ENCODE results near the gene QARS1.

Gene QARS1

GRCh38 chr3:49140080-49140479, 35.5 kb upstream of the QARS1 start:
- H3K4me1 ChIP-seq, result peaks cover 2% of the 10 kb centered on the region
- no peak overlapping the region for H3K9ac ChIP-seq
- peaks cover 3% of the 10 kb centered on the region for H3K9me3 ChIP-seq (ENCODE audit: control insufficient read depth, low read length)
- H3K27ac ChIP-seq, result no peak overlapping the region
- H3K27me3 ChIP-seq (ENCODE audit: control insufficient read depth, insufficient read depth, low read length), result no peaks in the 10 kb centered on the region
- no peak overlapping the region for H3K4me3 ChIP-seq (ENCODE audit: low read depth, low read length)
- H2AFZ ChIP-seq, result no peak overlapping the region
- H3K79me2 ChIP-seq, result no peaks in the 10 kb centered on the region
- H3K36me3 ChIP-seq (ENCODE audit: control insufficient read depth, insufficient read depth, low read length), result no peaks in the 10 kb centered on the region
- no peak overlapping the region for H3K4me2 ChIP-seq (ENCODE audit: low read length)
- no peak for TF ChIP-seq CTCF (IDR thresholded peaks at IDR 0.05)

- Histone ChIP-seq H3K79me2 (peaks cover 21% of the 10 kb centered on the region), H3K9ac (no peak overlapping the region)
- TF ChIP-seq CTCF (IDR thresholded peaks at IDR 0.05), result no peak
These were observed 30.9 kb upstream of the QARS1 start for GRCh38 chr3:49135499-49135898.

GRCh38 chr3:49134471-49135265, 30.1 kb upstream of the QARS1 start:
- Histone ChIP-seq H2AFZ (peak overlapping the region; percentile 96), H3K9me3 (ENCODE audit: control insufficient read depth, low read length) (no peaks in the 10 kb centered on the region), H3K4me2 (ENCODE audit: low read length) (peak overlapping the region; percentile 12), H3K36me3 (ENCODE audit: control insufficient read depth, insufficient read depth, low read length) (no peaks in the 10 kb centered on the region), H3K4me1 (peaks cover 15% of the 10 kb centered on the region), H3K27ac (peak overlapping the region; percentile 90), H3K4me3 (ENCODE audit: low read depth, low read length) (no peak overlapping the region), H3K9ac (no peak overlapping the region), H3K79me2 (peaks cover 24% of the 10 kb centered on the region), H3K27me3 (ENCODE audit: control insufficient read depth, insufficient read depth, low read length) (no peaks in the 10 kb centered on the region)
- TF ChIP-seq CTCF (IDR thresholded peaks at IDR 0.05), result peak; percentile 22

More at GRCh38 chr3:49135499-49135898, 30.9 kb upstream of the QARS1 start:
- H3K27me3 ChIP-seq (ENCODE audit: control insufficient read depth, insufficient read depth, low read length), result no peaks in the 10 kb centered on the region
- H3K36me3 ChIP-seq (ENCODE audit: control insufficient read depth, insufficient read depth, low read length), result no peaks in the 10 kb centered on the region
- peak overlapping the region; percentile 90 for H3K27ac ChIP-seq
- H2AFZ ChIP-seq, result peak overlapping the region; percentile 78
- no peak overlapping the region for H3K4me2 ChIP-seq (ENCODE audit: low read length)
- H3K4me1 ChIP-seq, result peaks cover 15% of the 10 kb centered on the region
- no peak overlapping the region for H3K4me3 ChIP-seq (ENCODE audit: low read depth, low read length)
- H3K9me3 ChIP-seq (ENCODE audit: control insufficient read depth, low read length), result no peaks in the 10 kb centered on the region

- TF ChIP-seq CTCF (IDR thresholded peaks at IDR 0.05), result no peak
These were observed 28.8 kb upstream of the QARS1 start for GRCh38 chr3:49133226-49133951.

More at GRCh38 chr3:49133226-49133951, 28.8 kb upstream of the QARS1 start:
- Histone ChIP-seq H3K36me3 (ENCODE audit: control insufficient read depth, insufficient read depth, low read length) (no peaks in the 10 kb centered on the region), H3K79me2 (peaks cover 28% of the 10 kb centered on the region), H3K4me2 (ENCODE audit: low read length) (peak overlapping the region; percentile 92), H3K4me3 (ENCODE audit: low read depth, low read length) (peak overlapping the region; percentile 73), H3K27me3 (ENCODE audit: control insufficient read depth, insufficient read depth, low read length) (no peaks in the 10 kb centered on the region), H3K4me1 (peaks cover 15% of the 10 kb centered on the region), H3K9ac (peak overlapping the region; percentile 5), H3K27ac (peak overlapping the region; percentile 90), H2AFZ (peak overlapping the region; percentile 96), H3K9me3 (ENCODE audit: control insufficient read depth, low read length) (no peaks in the 10 kb centered on the region)
